Spleen (tissue), 11 donors: ENCODE results near the gene TBC1D22A. TPM values are rescaled to one million over a fixed set of nuclear protein-coding genes. Genes with fewer than 3 reads are reported as not detected.

Source experiments
- DNase-seq: peaks from one replicate; pipeline ENCODE4 v3.0.0-alpha.2; 2020
- H3K27ac ChIP-seq, 8 donors: fragments of 200-600 bp; sonication (generic) in 7 of 8; 1 replicate in 4 of 8; 2 replicates in 4 of 8; pipeline versions ENCODE4 v1.5.0 to v1.8.0; 2016 to 2021; ENCODE audit warnings: inconsistent platforms in 4 of 8, mild to moderate bottlenecking in 4 of 8, moderate library complexity in 1 of 8
- H3K27me3 ChIP-seq, 7 donors: fragments of 200-600 bp; sonication (generic) in 6 of 7; replicated peaks in 1 of 7; 1 replicate in 4 of 7; 2 replicates in 3 of 7; pipeline versions ENCODE4 v1.5.0 to v1.8.0; 2016 to 2021; ENCODE audit warnings: inconsistent platforms in 3 of 7, mild to moderate bottlenecking in 1 of 7
- H3K36me3 ChIP-seq, 6 donors: fragments of 200-600 bp; sonication (generic) in 5 of 6; 1 replicate in 4 of 6; 2 replicates in 2 of 6; pipeline versions ENCODE4 v1.5.0 to v1.8.0; 2016 to 2021; ENCODE audit warnings: inconsistent platforms in 2 of 6
- H3K4me1 ChIP-seq, 6 donors: fragments of 200-600 bp; sonication (generic) in 5 of 6; 1 replicate in 3 of 6; 2 replicates in 3 of 6; pipeline versions ENCODE4 v1.5.0 to v1.8.0; 2016 to 2021; ENCODE audit warnings: inconsistent platforms in 3 of 6
- H3K4me3 ChIP-seq, 8 donors: fragments of 200-600 bp; sonication (generic) in 7 of 8; 1 replicate in 4 of 8; 2 replicates in 4 of 8; pipeline versions ENCODE4 v1.5.0 to v1.8.0; 2016 to 2021; ENCODE audit warnings: inconsistent platforms in 4 of 8, mild to moderate bottlenecking in 4 of 8, moderate library complexity in 2 of 8
- H3K9me3 ChIP-seq, 8 donors: fragments of 200-600 bp; sonication (generic) in 7 of 8; 1 replicate in 4 of 8; 2 replicates in 4 of 8; pipeline versions ENCODE4 v1.5.0 to v1.8.0; 2016 to 2021; ENCODE audit warnings: inconsistent platforms in 4 of 8
- POLR2A ChIP-seq, 3 donors: fragments of 450-650 bp; IDR thresholded peaks; one replicate each; pipeline ENCODE4 v1.5.1; 2017; ENCODE audit warnings: antibody characterized with exemption in 3 of 3, mild to moderate bottlenecking in 1 of 3
- POLR2AphosphoS5 ChIP-seq, 3 donors: sonication (generic); formaldehyde crosslinking; IDR thresholded peaks; one replicate each; pipeline ENCODE4 v1.5.1; 2017; ENCODE audit warnings: antibody characterized with exemption in 3 of 3
- WGBS, 5 donors: extraction: QIAGEN DNeasy Blood & Tissue Kit in 3 of 5; methylation state at CpG; one replicate each; pipeline versions ENCODE4 v1.1.5 to v1.1.7; 2013 to 2018; 5-methylcytosine and 5-hydroxymethylcytosine counted together
- intact Hi-C: fragments of 100-400 bp; cut with DNase I; formaldehyde crosslinking; loops from one replicate; pipeline ENCODE4 v1.15.0; 2023; ENCODE audit warnings: low total_unique reads
- polyA plus RNA-seq, 3 donors: library from polyadenylated mRNA; stranded (reverse); fragments of 200-250 nt; gene quantifications; one replicate each; pipeline ENCODE4 v1.2.1, GENCODE V29; 2013
- total RNA-seq, 7 donors: library from RNA; depleted of rRNA in 3 of 7; stranded (reverse); fragments of >200 nt in 3 of 7; fragmentation: NEBNext Ultra II Directional in 4 of 7; extraction: Animal tissue kit (Norgen Biotek cat#: 25700) in 4 of 7; gene quantifications; one replicate each; pipeline versions ENCODE4 v1.1.0 to v1.2.1, GENCODE V29; 2016 to 2021
- TF ChIP-seq, protein P1 (sequence below), 11 experiments: fragments of 200-600 bp in 7 of 11; fragments of 450-650 bp in 4 of 11; sonication (generic) in 4 of 11; IDR thresholded peaks in 8 of 11; conservative IDR thresholded peaks in 3 of 11; 1 replicate in 7 of 11; 2 replicates in 4 of 11; pipeline versions ENCODE4 v1.4.0 to v1.8.0; 2016 to 2021; ENCODE audit warnings: antibody characterized with exemption in 11 of 11, inconsistent platforms in 4 of 11, mild to moderate bottlenecking in 1 of 11
- donor health status: healthy with polysubstance abuse.
- donor health status: DM: no; HTN: no; CAD: no; lungs with moderate emphysema.
- donor health status: DM: no; HTN: no; CAD: no.
- donor health status: Bipolar disorder and iron deficiency.
- donor health status: healthy.
- donor health status: DM: no; HTN: no; CAD: no.
- donor health status: DM: yes; HTN: yes; CAD: no.

The TBC1D22A gene
- total and polyA plus RNA-seq, 10 donors: 17.2 to 66.9 (median 49.6) TPM

DNA sequence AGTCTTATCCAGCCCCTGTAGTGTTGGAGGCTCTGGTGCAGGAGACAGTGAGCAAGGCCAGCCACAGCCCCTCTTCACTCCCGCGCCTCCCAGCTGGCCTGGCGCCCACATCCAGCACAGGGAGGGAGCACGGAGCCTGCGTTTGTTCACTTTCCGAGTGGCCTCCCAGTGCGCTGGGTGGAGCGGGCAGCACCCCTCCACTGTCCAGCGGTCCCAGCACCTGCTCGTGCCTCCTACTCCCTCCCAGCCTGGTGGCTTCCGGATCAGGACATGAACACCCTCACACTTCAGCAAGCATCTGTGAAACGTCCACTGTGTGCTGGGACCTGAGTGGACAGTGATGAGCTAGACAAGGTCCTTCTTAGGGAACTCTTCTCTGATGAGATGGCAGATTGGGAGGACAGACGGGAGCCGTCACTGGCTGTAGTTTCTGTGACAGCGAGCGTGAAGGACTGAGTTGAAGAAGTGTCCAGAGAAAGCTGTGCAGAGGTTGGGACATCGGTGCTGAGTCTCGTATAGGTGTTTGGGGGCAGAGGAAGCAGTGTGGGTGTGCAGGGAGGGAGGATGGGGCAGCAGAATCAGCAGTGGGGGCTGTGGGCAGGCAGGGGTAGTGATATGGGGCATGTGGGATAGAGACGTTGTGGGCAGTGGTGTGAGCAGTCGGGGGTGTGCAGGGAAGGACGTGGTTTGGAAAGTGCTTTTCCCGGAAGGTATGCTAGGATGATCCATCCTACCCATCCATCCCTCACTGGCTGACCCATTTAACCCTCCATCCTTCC is 256.8 kb downstream of the TBC1D22A start:
- DNase-seq: no peak
- Histone ChIP-seq H3K4me3 (no peak overlapping the region), H3K9me3 (peaks cover 0 to 20% (median 9%) of the 10 kb centered on the region in 8 donors), H3K27me3 (no peaks in the 10 kb centered on the region), H3K36me3 (peaks cover 0 to 71% (median 8%) of the 10 kb centered on the region in 6 donors), H3K4me1 (no peaks in the 10 kb centered on the region), H3K27ac (no peak overlapping the region)
- intact Hi-C loops: no loop called here
- WGBS, 5 donors: 87 to 92% (median 90%) methylated on average over 12 to 22 of the region's 22 CpGs
- TF ChIP-seq, protein P1, sequence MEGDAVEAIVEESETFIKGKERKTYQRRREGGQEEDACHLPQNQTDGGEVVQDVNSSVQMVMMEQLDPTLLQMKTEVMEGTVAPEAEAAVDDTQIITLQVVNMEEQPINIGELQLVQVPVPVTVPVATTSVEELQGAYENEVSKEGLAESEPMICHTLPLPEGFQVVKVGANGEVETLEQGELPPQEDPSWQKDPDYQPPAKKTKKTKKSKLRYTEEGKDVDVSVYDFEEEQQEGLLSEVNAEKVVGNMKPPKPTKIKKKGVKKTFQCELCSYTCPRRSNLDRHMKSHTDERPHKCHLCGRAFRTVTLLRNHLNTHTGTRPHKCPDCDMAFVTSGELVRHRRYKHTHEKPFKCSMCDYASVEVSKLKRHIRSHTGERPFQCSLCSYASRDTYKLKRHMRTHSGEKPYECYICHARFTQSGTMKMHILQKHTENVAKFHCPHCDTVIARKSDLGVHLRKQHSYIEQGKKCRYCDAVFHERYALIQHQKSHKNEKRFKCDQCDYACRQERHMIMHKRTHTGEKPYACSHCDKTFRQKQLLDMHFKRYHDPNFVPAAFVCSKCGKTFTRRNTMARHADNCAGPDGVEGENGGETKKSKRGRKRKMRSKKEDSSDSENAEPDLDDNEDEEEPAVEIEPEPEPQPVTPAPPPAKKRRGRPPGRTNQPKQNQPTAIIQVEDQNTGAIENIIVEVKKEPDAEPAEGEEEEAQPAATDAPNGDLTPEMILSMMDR (IDR thresholded peaks at IDR 0.05 in 8 of 11, conservative IDR thresholded peaks at IDR 0.05 in 3 of 11): no peak
- peak in 1 of 3 donors; percentile 31 for TF ChIP-seq POLR2AphosphoS5 (IDR thresholded peaks at IDR 0.05)

DNA sequence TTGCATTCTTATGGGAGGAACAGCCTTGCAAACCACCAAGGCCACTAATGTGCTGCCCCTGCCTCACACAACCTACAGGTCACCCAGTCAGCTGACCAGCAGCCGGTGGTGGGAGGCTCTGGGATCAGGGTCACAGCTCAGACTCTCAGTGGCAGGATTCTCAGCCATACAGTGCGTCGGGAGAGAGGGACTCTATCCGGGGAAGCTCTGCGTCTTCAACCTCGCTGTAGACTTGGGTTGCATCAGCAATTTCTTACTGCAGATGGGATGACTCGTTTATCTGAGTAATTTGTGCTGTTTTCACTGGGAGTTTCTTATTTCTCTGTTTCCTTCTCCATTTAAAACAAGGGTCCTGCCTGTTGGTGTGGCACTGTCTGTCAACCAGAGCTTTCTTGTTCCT is 257.7 kb downstream of the TBC1D22A start:
- peaks cover 0 to 20% (median 9%) of the 10 kb centered on the region in 8 donors for H3K9me3 ChIP-seq
- WGBS, 5 donors: 90 to 98% (median 96%) methylated on average over 7 of the region's 7 CpGs
- DNase-seq: no peak
- TF ChIP-seq POLR2A (IDR thresholded peaks at IDR 0.05): no peak
- TF ChIP-seq POLR2AphosphoS5 (IDR thresholded peaks at IDR 0.05): no peak
- TF ChIP-seq, protein P1 (IDR thresholded peaks at IDR 0.05 in 8 of 11, conservative IDR thresholded peaks at IDR 0.05 in 3 of 11): no peak
- intact Hi-C loops: no loop called here
- no peak overlapping the region for H3K4me3 ChIP-seq
- H3K36me3 ChIP-seq: peaks cover 0 to 61% (median 7%) of the 10 kb centered on the region in 6 donors
- H3K27ac ChIP-seq: no peak overlapping the region
- H3K4me1 ChIP-seq: no peaks in the 10 kb centered on the region
- H3K27me3 ChIP-seq: no peaks in the 10 kb centered on the region

DNA sequence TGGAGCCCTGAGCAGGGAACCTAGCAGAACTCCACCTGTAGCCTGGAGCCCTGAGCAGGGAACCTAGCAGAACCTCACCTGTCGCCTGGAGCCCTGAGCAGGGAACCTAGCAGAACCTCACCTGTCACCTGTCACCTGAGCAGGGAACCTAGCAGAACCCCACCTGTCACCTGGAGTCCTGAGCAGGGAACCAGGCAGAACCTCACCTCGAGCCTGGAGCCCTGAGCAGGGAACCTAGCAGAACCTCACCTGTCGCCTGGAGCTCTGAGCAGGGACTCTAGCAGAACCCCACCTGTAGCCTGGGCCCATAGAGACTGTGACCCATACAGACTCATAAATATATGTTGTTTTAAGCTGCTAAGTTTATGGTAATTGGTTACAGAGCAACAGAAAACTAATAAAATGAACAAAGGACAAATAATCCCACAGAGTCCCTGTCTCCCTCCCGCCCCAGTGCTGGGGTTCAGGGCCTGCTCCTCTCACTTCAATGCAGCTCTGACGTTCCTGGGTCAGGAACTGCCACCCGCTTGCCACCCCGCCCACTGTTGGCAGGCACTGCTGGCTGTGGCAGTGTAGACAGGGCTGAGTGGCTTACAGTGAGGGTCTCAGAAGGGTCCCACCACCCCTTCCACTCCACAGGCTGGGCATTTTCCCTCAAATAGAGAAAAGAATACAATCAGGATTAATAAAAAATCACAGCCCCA is 259.1 kb downstream of the TBC1D22A start:
- 90 to 96% (median 92%) methylated on average over 5 to 7 of the region's 7 CpGs for WGBS, 5 donors
- no peak for DNase-seq

More for the DNA sequence above, 259.1 kb downstream of the TBC1D22A start:
- Histone ChIP-seq H3K4me3 (no peak overlapping the region), H3K9me3 (peaks cover 0 to 20% (median 9%) of the 10 kb centered on the region in 8 donors), H3K4me1 (no peaks in the 10 kb centered on the region), H3K36me3 (peaks cover 0 to 48% (median 3%) of the 10 kb centered on the region in 6 donors), H3K27ac (no peak overlapping the region), H3K27me3 (no peaks in the 10 kb centered on the region)
- TF ChIP-seq POLR2A (IDR thresholded peaks at IDR 0.05) (no peak), POLR2AphosphoS5 (IDR thresholded peaks at IDR 0.05) (no peak)
- TF ChIP-seq, protein P1 (IDR thresholded peaks at IDR 0.05 in 8 of 11, conservative IDR thresholded peaks at IDR 0.05 in 3 of 11): no peak
- intact Hi-C loops: no loop called here
